Peyer's patch (tissue), 4 donors: ENCODE measurements around the gene AMBRA1. TPM values are rescaled to one million over a fixed set of nuclear protein-coding genes. Genes with fewer than 3 reads are reported as not detected.

Source experiments
- DNase-seq, 3 donors: peaks; one replicate each; pipeline ENCODE4 v3.0.0-alpha.2; 2017 to 2019
- H3K27ac ChIP-seq, 4 donors: fragments of 200-600 bp; sonication (generic); one replicate each; pipeline ENCODE4 v1.5.1; 2016 to 2019
- H3K27me3 ChIP-seq, 2 donors: fragments of 200-600 bp; sonication (generic); one replicate each; pipeline ENCODE4 v1.5.1; 2019
- H3K36me3 ChIP-seq, 3 donors: fragments of 200-600 bp; sonication (generic); one replicate each; pipeline ENCODE4 v1.5.1; 2016 to 2019
- H3K4me1 ChIP-seq, 4 donors: fragments of 200-600 bp; sonication (generic); one replicate each; pipeline ENCODE4 v1.5.1; 2016 to 2019
- H3K4me3 ChIP-seq, 4 donors: fragments of 200-600 bp; sonication (generic); 1 replicate in 3 of 4; 2 replicates in 1 of 4; pipeline ENCODE4 v1.5.1; 2016 to 2019; ENCODE audit warnings: mild to moderate bottlenecking in 1 of 4
- H3K9me3 ChIP-seq, 4 donors: fragments of 200-600 bp; sonication (generic); one replicate each; pipeline ENCODE4 v1.5.1; 2016 to 2019; ENCODE audit warnings: mild to moderate bottlenecking in 1 of 4
- CTCF ChIP-seq, 6 experiments: fragments of 450-650 bp in 4 of 6; fragments of 200-600 bp in 2 of 6; sonication (generic) in 1 of 6; IDR thresholded peaks; one replicate each; pipeline ENCODE4 v1.5.1; 2017 to 2019; ENCODE audit warnings: antibody characterized with exemption in 6 of 6, mild to moderate bottlenecking in 3 of 6, moderate library complexity in 1 of 6
- POLR2A ChIP-seq, 2 donors: fragments of 450-650 bp; IDR thresholded peaks; one replicate each; pipeline ENCODE4 v1.5.1; 2017; ENCODE audit warnings: antibody characterized with exemption in 2 of 2, mild to moderate bottlenecking in 2 of 2, moderate library complexity in 2 of 2
- total RNA-seq, 4 donors: library from RNA; depleted of rRNA; stranded (reverse); fragments of >200 nt; gene quantifications; one replicate each; pipeline ENCODE4 v1.1.0, GENCODE V29; 2016

Gene AMBRA1
- total RNA-seq, 4 donors from 2014 or later, result 28.9 to 61.6 (median 41.6) TPM

DNA sequence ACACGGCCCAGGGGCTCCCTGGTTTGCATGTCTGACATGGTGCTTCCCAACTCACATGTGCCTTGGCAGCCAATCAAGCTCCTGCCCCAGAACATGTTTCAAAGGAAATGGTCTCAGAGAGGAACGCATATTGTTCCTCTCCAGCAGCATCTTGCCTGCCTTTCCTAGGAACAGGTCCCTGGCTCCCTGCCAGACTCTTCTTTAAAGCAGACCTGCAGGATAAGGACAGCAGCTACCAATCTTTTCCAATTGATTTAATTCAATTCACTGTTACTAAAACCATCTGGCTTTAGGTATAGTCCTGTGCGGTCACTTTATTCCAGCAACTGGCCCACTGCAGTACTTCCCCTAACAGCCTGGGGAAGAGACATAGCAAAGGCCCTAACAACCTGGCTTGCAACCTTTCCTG, 79.9 kb downstream of the AMBRA1 start:
- Histone ChIP-seq H3K27me3 (no peaks in the 10 kb centered on the region), H3K27ac (no peak overlapping the region), H3K4me1 (no peaks in the 10 kb centered on the region), H3K4me3 (no peak overlapping the region), H3K9me3 (no peaks in the 10 kb centered on the region), H3K36me3 (no peaks in the 10 kb centered on the region)
- DNase-seq, result peak in 1 of 3 donors; percentile 48
- no peak for TF ChIP-seq CTCF (IDR thresholded peaks at IDR 0.05)
- no peak for TF ChIP-seq POLR2A (IDR thresholded peaks at IDR 0.05)

GRCh38 chr11:46512261-46512881, 81.5 kb downstream of the AMBRA1 start:
- no peaks in the 10 kb centered on the region for H3K9me3 ChIP-seq
- no peaks in the 10 kb centered on the region for H3K27me3 ChIP-seq
- no peak for TF ChIP-seq POLR2A (IDR thresholded peaks at IDR 0.05)
- TF ChIP-seq CTCF (IDR thresholded peaks at IDR 0.05), result no peak
- H3K36me3 ChIP-seq, result peaks cover 0 to 15% (median 0%) of the 10 kb centered on the region in 3 donors
- H3K27ac ChIP-seq, result no peak overlapping the region
- no peak overlapping the region for H3K4me3 ChIP-seq
- H3K4me1 ChIP-seq, result no peaks in the 10 kb centered on the region
- no peak for DNase-seq

DNA sequence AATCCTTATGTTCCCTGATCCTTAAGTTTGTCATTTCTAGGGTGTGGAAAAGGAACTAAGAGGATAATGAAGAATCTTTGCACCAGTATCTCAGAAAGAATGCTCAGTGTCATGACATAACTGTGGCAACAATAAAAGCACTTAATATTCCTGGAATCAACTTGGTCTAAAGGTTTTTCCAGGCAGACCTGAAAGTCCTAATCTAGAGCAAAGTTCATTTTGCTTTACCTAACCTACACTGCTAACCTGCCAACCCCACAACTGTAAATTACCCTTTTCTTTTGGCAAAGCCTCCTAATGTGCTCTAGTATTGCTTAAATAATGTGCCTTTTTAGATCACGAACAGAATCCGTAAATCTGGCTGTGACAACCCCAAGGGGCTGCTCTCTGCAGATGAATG, 82.5 kb downstream of the AMBRA1 start:
- H3K9me3 ChIP-seq, result no peaks in the 10 kb centered on the region
- TF ChIP-seq CTCF (IDR thresholded peaks at IDR 0.05), result no peak
- no peak for TF ChIP-seq POLR2A (IDR thresholded peaks at IDR 0.05)
- no peak for DNase-seq
- no peaks in the 10 kb centered on the region for H3K27me3 ChIP-seq
- no peaks in the 10 kb centered on the region for H3K4me1 ChIP-seq
- H3K4me3 ChIP-seq, result no peak overlapping the region
- peaks cover 0 to 15% (median 0%) of the 10 kb centered on the region in 3 donors for H3K36me3 ChIP-seq
- peak overlapping the region in 1 of 4 donors; percentile 50 for H3K27ac ChIP-seq

GRCh38 chr11:46508360-46508759, 85.5 kb downstream of the AMBRA1 start:
- Histone ChIP-seq H3K27me3 (no peaks in the 10 kb centered on the region), H3K4me1 (peaks cover 0 to 12% (median 0%) of the 10 kb centered on the region in 4 donors), H3K27ac (no peak overlapping the region), H3K9me3 (no peaks in the 10 kb centered on the region), H3K36me3 (peaks cover 0 to 31% (median 0%) of the 10 kb centered on the region in 3 donors), H3K4me3 (no peak overlapping the region)
- no peak for TF ChIP-seq POLR2A (IDR thresholded peaks at IDR 0.05)
- TF ChIP-seq CTCF (IDR thresholded peaks at IDR 0.05), result no peak
- no peak for DNase-seq

DNA sequence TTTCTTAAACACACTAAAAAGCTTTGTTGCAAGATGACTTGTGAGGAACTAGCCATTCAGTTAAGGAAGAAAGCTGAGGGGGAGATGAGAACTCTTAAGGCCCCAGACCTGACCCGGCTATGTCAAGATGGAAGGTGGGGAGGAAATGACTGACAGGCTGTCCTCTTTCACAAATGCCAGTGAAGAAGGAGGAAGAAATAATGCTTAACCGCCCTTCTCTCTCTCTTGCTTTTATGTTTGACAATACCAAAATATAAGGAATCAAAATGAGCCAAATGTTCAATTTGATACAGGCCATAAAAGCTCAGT, 87.4 kb downstream of the AMBRA1 start:
- H3K27me3 ChIP-seq, result no peaks in the 10 kb centered on the region
- no peaks in the 10 kb centered on the region for H3K9me3 ChIP-seq
- TF ChIP-seq CTCF (IDR thresholded peaks at IDR 0.05), result no peak
- TF ChIP-seq POLR2A (IDR thresholded peaks at IDR 0.05), result no peak
- H3K27ac ChIP-seq, result peak overlapping the region in 1 of 4 donors; percentile 75
- H3K36me3 ChIP-seq, result peaks cover 0 to 31% (median 0%) of the 10 kb centered on the region in 3 donors
- no peak for DNase-seq
- no peak overlapping the region for H3K4me3 ChIP-seq
- peaks cover 0 to 12% (median 0%) of the 10 kb centered on the region in 4 donors for H3K4me1 ChIP-seq
